ENCODE results near the gene C2orf68.

GRCh38 chr2:85635636-85636035, 23.8 kb upstream of the C2orf68 start:
- TF ChIP-seq EZH2 (IDR thresholded peaks at IDR 0.05; ENCODE audit: borderline replicate concordance, low read depth, low read length, severe bottlenecking) (no peak), CTCF (IDR thresholded peaks at IDR 0.05; ENCODE audit: borderline replicate concordance, extremely low read depth, low read length, poor library complexity, severe bottlenecking) (no peak)

All from DND-41 (cell line).